ENCODE measurements around the gene ZCCHC18. TPM values are rescaled to one million over a fixed set of nuclear protein-coding genes. Genes with fewer than 3 reads are reported as not detected.
A peak's percentile ranks its signal among the peaks of the same experiment; 100 is the strongest.
"Not testable (repeated sequence)": the region's sequence is repeated elsewhere in the genome, so short reads cannot be mapped to it uniquely, and the experiment has no call there.

The ZCCHC18 gene
- polyA plus RNA-seq, result 15.4 TPM

- Mint-ChIP-seq H3K4me1 (peaks cover 6 to 19% (median 8%) of the 10 kb centered on the region in 3 donors), H3K9me3 (no peaks in the 10 kb centered on the region), H3K27ac (peak within 1 kb of the TSS in 2 of 3 donors; percentile 65 to 90), H3K27me3 (peaks cover 5% of the 10 kb centered on the region), H3K36me3 (no peaks in the 10 kb centered on the region), H3K4me3 (peak within 1 kb of the TSS; percentile 86 to 97 (median 92))
These were observed at the start of gene ZCCHC18 for GRCh38 chrX:104112326-104112951. Gene ZCCHC18 (plus strand): TSS chrX:104112523. CDS start chrX:104114112, 1,589 bp downstream.

GRCh38 chrX:104062636-104063035, 49.7 kb upstream of the ZCCHC18 start:
- not testable (repeated sequence) for H3K4me1 Mint-ChIP-seq, H3K27ac Mint-ChIP-seq, H3K36me3 Mint-ChIP-seq, H3K9me3 Mint-ChIP-seq, H3K4me3 Mint-ChIP-seq, H3K27me3 Mint-ChIP-seq

- H3K9me3 Mint-ChIP-seq, H3K4me3 Mint-ChIP-seq, H3K36me3 Mint-ChIP-seq, H3K27ac Mint-ChIP-seq, H3K27me3 Mint-ChIP-seq, H3K4me1 Mint-ChIP-seq: not testable (repeated sequence)
These were observed 36.4 kb upstream of the ZCCHC18 start, which contains the start of gene TMSB15C for GRCh38 chrX:104075778-104076445. Gene TMSB15C (minus strand): TSS chrX:104076236.

GRCh38 chrX:104077854-104078253, 34.5 kb upstream of the ZCCHC18 start:
- H3K9me3 Mint-ChIP-seq, H3K4me1 Mint-ChIP-seq, H3K27me3 Mint-ChIP-seq, H3K27ac Mint-ChIP-seq, H3K4me3 Mint-ChIP-seq, H3K36me3 Mint-ChIP-seq: not testable (repeated sequence)

- no peak overlapping the region for H3K4me3 Mint-ChIP-seq
- H3K36me3 Mint-ChIP-seq, result no peaks in the 10 kb centered on the region
- H3K9me3 Mint-ChIP-seq, result no peaks in the 10 kb centered on the region
- no peaks in the 10 kb centered on the region for H3K4me1 Mint-ChIP-seq
- H3K27ac Mint-ChIP-seq, result no peak overlapping the region
- H3K27me3 Mint-ChIP-seq, result peaks cover 6% of the 10 kb centered on the region
These were observed 28.3 kb upstream of the ZCCHC18 start for GRCh38 chrX:104084063-104084462.

GRCh38 chrX:104084534-104085277, 27.6 kb upstream of the ZCCHC18 start:
- H3K4me1 Mint-ChIP-seq, result no peaks in the 10 kb centered on the region
- no peaks in the 10 kb centered on the region for H3K36me3 Mint-ChIP-seq
- H3K9me3 Mint-ChIP-seq, result no peaks in the 10 kb centered on the region
- no peak overlapping the region for H3K4me3 Mint-ChIP-seq
- no peak overlapping the region for H3K27ac Mint-ChIP-seq
- peaks cover 6% of the 10 kb centered on the region for H3K27me3 Mint-ChIP-seq

GRCh38 chrX:104085477-104085876, 26.8 kb upstream of the ZCCHC18 start:
- H3K4me3 Mint-ChIP-seq, result no peak overlapping the region
- no peaks in the 10 kb centered on the region for H3K36me3 Mint-ChIP-seq
- no peaks in the 10 kb centered on the region for H3K9me3 Mint-ChIP-seq
- H3K27me3 Mint-ChIP-seq, result peaks cover 6% of the 10 kb centered on the region
- H3K27ac Mint-ChIP-seq, result no peak overlapping the region
- no peaks in the 10 kb centered on the region for H3K4me1 Mint-ChIP-seq

- Mint-ChIP-seq H3K36me3 (no peaks in the 10 kb centered on the region), H3K9me3 (no peaks in the 10 kb centered on the region), H3K27ac (no peak overlapping the region), H3K4me1 (no peaks in the 10 kb centered on the region), H3K27me3 (peaks cover 6% of the 10 kb centered on the region), H3K4me3 (no peak overlapping the region)
These were observed 26.4 kb upstream of the ZCCHC18 start for GRCh38 chrX:104085919-104086318.

GRCh38 chrX:104098151-104098808, 14.0 kb upstream of the ZCCHC18 start:
- H3K27ac Mint-ChIP-seq, result no peak overlapping the region
- H3K36me3 Mint-ChIP-seq, result no peaks in the 10 kb centered on the region
- H3K4me3 Mint-ChIP-seq, result no peak overlapping the region
- H3K4me1 Mint-ChIP-seq, result peaks cover 0 to 2% (median 0%) of the 10 kb centered on the region in 3 donors
- no peaks in the 10 kb centered on the region for H3K9me3 Mint-ChIP-seq
- H3K27me3 Mint-ChIP-seq, result peaks cover 2% of the 10 kb centered on the region

- Mint-ChIP-seq H3K4me1 (peaks cover 0 to 2% (median 0%) of the 10 kb centered on the region in 3 donors), H3K9me3 (no peaks in the 10 kb centered on the region), H3K36me3 (no peaks in the 10 kb centered on the region), H3K4me3 (no peak overlapping the region), H3K27me3 (peaks cover 2% of the 10 kb centered on the region), H3K27ac (no peak overlapping the region)
These were observed 13.4 kb upstream of the ZCCHC18 start for GRCh38 chrX:104098919-104099318.

GRCh38 chrX:104104676-104105075, 7.6 kb upstream of the ZCCHC18 start:
- H3K36me3 Mint-ChIP-seq, result no peaks in the 10 kb centered on the region

GRCh38 chrX:104105330-104106262, 6.7 kb upstream of the ZCCHC18 start:
- no peaks in the 10 kb centered on the region for H3K36me3 Mint-ChIP-seq
- no peaks in the 10 kb centered on the region for H3K9me3 Mint-ChIP-seq
- peaks cover 3% of the 10 kb centered on the region for H3K27me3 Mint-ChIP-seq
- H3K4me3 Mint-ChIP-seq, result no peak overlapping the region
- no peak overlapping the region for H3K27ac Mint-ChIP-seq
- peaks cover 0 to 6% (median 2%) of the 10 kb centered on the region in 3 donors for H3K4me1 Mint-ChIP-seq

More at GRCh38 chrX:104104676-104105075, 7.6 kb upstream of the ZCCHC18 start:
- H3K9me3 Mint-ChIP-seq, result no peaks in the 10 kb centered on the region
- H3K4me3 Mint-ChIP-seq, result no peak overlapping the region
- peaks cover 3% of the 10 kb centered on the region for H3K27me3 Mint-ChIP-seq
- H3K4me1 Mint-ChIP-seq, result peaks cover 0 to 2% (median 0%) of the 10 kb centered on the region in 3 donors
- no peak overlapping the region for H3K27ac Mint-ChIP-seq

- Mint-ChIP-seq H3K27me3 (peaks cover 3% of the 10 kb centered on the region), H3K27ac (no peak overlapping the region), H3K9me3 (no peaks in the 10 kb centered on the region), H3K4me3 (peak overlapping the region in 1 of 4 donors; percentile 19), H3K36me3 (no peaks in the 10 kb centered on the region), H3K4me1 (peaks cover 6 to 19% (median 9%) of the 10 kb centered on the region in 3 donors)
These were observed 3.4 kb upstream of the ZCCHC18 start for GRCh38 chrX:104108955-104109354.

Measured in IgD-negative memory B cell (primary cell).